Iris pigment epithelial cell (primary cell): ENCODE results near the gene TSEN15.
"Not testable (repeated sequence)": the region's sequence is repeated elsewhere in the genome, so short reads cannot be mapped to it uniquely, and the experiment has no call there.

Source experiments
- DNase-seq: peaks from one replicate; pipeline ENCODE4 v3.0.0-alpha.2; 2011; ENCODE audit warnings: low read depth

TSEN15 gene

GRCh38 chr1:184053881-184054280, 2.4 kb downstream of the TSEN15 start:
- no peak for DNase-seq

GRCh38 chr1:184056921-184057555, 5.5 kb downstream of the TSEN15 start:
- DNase-seq = peak; percentile 83

DNA sequence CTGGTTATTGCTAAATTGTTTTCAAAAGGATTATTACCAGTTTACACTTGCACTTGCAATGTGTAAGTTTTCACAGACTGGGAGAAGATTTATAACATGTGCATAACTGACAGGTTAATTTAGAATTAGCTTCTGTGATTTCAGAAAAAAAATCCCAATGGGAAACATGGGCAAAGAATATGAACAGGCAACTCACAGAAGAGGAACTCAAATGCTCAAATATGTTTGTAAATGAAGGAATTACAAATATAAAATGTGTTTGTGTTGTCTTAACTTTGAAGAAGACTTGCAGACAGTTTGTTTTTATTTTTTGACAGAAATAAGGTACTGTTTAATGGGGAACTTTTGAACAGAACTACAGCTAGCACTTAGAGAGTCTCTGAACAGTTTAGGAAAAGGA, 8.4 kb downstream of the TSEN15 start:
- DNase-seq = no peak

DNA sequence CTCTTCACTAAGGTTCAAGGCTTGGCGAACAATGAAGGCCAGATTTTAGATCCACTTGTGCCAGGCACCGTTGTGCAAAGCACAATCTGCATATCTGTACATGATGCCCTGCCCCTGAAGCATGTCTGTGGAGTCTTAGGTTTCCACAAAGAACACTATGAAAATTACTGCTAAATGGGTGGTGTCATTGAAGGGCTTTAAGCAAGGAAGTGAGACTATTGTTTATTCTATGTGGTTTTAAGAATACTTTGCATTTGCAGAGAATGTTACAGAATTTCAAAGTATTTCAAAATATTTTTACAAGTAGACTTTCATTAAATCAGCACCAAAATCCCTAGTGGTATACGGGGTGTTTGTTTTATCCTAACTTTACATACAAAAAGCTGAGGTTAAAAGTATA, 8.8 kb downstream of the TSEN15 start:
- DNase-seq = peak; percentile 86

DNA sequence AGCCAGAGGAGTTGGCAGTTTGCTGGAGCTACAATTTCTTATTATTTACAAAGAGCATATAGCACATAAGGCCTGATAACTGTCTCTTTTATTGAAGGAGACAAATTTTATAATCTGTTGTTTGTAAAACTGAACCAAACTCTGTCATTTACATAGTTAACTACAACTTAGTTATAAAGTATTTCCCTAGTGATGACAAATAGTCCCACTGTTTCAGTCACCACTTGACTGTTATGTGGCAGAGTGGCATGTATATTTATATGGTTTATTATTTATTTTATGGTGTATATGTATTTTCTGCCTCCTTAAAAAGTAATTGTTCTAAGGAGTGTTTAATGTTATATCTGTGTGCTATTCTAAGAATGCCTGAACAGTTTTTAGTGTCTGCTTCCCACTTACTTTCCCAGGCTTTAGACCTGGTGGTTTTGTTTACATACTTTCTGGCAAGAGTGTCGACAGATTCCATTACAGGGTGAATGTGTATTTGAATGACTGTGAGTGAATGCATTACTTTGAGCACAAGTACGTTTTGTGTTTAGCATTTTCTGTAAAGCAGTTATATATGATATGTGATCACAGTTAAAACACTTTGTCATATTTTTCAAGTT, 10.0 kb downstream of the TSEN15 start:
- DNase-seq = peak; percentile 96

DNA sequence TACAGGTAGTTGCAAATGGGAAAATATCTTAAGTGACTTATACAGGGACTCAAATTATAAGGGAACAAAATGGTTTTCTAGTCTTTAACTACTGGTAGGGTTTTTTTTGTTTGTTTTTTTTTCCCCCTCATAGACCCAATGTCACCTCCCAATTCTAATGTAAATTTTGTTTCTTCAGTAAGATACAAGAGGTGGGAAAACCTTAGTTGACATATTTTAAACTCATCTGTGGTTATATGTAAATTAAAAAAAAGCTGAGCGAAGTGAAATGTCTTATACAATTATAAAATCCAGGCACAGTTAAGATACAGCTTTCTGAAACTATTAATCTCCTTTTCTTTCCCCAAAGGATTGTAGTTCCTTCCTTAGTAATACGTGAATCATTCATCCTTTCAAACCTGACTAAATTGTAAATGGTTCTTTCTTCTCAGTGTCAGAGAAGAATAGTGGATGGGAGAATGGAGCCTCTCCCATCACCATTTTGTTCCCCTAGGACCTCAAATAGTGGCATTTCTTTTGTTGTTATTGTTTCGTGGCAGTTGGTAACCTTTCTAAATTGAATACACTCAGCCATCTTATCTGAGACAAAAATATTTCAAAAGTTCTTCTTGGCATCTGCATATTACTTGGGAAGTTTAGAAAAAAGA, 11.2 kb downstream of the TSEN15 start:
- no peak for DNase-seq

- DNase-seq = no peak
These were observed 14.0 kb downstream of the TSEN15 start for GRCh38 chr1:184065559-184065958.

- no peak for DNase-seq
These were observed 16.8 kb downstream of the TSEN15 start for GRCh38 chr1:184068354-184068753.

- DNase-seq = peak; percentile 80
These were observed 18.1 kb downstream of the TSEN15 start for GRCh38 chr1:184069675-184070074.

DNA sequence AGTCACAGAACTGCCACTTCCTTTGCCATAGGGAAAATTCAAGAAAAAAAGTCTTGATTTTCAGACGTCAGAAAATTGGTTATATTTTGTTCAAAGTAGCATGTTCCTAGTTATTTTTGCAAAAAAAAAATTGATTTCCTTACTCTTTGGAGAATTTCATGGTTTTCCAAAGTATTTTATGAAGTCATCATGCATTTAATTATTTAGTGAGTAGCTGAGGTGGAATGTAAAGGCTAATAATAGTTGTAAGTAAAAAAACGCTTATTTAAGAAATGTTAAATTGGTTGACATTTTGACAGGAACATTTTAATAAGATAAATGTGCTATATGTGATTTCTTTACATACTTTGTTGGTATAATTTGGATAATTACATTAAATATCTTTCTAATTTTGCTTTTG, 20.8 kb downstream of the TSEN15 start:
- no peak for DNase-seq

- no peak for DNase-seq
These were observed 22.9 kb downstream of the TSEN15 start for GRCh38 chr1:184074383-184074782.

GRCh38 chr1:184075055-184076029, 23.8 kb downstream of the TSEN15 start:
- peak; percentile 69 for DNase-seq

GRCh38 chr1:184078564-184079249, 27.2 kb downstream of the TSEN15 start:
- DNase-seq = peak; percentile 22

GRCh38 chr1:184080309-184080708, 28.8 kb downstream of the TSEN15 start:
- DNase-seq = no peak

DNA sequence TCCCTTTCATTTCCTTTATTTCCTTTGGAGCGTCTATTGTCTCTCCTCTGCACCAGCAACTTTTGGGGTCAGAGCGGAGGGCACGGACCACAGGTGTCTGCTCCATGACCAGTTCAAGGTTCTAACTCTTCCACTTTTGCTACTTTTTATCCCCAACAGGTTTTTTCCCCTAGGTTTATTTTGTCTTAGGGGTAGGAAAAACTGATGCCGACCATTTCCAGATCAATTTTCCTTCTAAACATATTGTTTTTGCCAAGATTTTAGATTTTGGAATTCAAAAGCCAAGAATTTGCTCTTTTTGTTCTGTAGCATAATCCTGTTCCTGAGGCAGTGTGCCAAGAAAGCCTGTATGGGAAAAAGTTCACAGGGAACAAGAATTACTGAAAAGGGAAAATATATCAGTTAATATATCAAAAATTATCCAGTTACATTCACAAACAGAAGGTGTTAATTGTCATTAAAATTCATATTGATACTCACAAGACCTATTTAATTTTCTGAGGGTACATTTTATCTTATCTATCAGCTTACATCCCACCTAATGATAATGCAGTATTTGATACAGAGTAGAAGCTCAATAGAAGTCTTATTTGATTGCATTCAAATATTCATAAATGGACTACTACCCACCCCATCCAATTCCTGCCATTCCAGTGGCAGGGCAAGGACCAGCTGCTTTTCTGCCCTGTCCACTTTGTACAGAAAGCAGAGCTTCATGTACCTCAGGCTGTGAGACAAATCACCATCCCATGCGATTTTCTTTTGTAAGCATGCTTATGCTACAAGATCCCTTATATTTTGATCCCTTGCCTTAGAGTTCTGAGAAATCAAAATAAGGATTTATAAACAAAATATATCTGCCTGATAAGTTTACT, 31.2 kb downstream of the TSEN15 start:
- no peak for DNase-seq

DNA sequence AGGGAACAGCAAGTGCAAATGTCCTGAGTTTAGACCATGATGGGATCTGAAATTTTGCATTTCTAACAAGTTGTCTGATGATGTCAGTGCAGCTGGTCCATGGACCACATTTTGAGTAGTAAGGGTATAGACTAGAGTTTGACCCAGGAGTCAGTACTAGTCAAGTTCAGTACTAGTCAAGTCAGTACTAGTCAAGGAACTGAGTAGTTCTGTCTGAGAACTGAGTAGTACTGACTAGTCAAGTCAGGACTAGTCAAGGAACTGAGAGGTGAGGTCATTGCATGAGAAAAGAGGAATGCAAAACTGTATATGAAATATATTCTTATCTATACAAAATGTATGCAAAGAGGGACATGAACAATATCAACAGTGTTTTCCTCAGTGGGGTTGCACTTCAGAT, 34.1 kb downstream of the TSEN15 start:
- DNase-seq = no peak

DNA sequence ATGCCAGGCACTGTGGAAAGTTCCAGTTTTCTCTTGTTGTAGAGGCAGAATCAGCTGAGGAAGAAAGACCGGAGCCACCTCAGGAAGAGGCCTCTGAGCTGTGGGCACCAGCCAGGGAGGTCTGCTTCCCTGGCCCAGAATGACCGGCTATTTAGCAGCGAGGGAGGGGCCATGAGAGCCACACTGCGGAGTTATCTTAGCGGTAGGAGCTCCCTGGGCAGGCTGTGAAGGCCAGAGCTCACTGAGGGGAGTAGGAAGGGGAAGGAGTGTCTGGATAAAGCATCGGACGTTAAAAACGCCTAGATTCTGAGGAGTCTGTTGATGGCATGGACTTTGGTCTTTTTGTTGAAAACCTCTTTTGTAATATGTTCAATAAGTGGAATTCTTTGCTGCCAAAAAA, 36.5 kb downstream of the TSEN15 start:
- no peak for DNase-seq

DNA sequence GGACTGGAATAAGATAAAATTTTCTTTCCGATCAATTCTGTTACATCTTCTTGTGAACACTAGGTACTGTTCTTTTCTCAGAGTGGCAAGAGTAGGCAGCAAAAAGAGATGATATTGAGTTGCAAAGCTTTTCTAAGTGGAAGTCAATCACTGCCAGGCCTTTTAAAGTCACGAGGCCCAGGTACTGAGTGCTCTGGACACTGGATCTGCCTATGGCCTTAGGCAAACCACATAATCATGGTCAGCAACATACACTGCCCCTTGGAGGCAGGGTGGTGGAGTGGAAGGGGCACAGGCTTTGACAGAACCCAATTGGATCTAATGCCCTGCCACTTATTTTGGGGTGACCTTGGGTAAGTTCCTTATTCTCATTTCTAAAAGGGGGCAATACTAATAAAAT, 41.5 kb downstream of the TSEN15 start:
- DNase-seq = no peak

GRCh38 chr1:184096005-184096404, 44.5 kb downstream of the TSEN15 start:
- no peak for DNase-seq

- not testable (repeated sequence) for DNase-seq
These were observed 45.0 kb downstream of the TSEN15 start for GRCh38 chr1:184096580-184096979.

DNA sequence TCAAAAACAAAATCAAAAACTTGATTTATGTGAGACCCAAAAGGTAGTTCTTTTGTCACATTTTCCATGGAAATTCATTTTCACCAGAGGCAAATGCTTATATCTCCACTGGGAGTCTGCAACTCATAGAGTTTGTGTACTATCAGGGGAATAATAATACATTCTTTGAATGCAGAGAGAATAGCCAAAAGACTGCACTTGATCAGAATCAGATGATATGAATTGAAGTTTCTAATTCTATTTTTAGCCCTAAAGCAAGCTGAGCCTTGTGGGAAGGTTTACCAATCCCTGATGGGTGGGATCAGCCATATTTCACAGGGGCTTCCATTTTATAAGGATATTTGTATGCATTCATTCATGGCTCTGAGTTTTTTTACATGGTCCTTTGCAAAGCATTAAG, 49.6 kb downstream of the TSEN15 start:
- DNase-seq = no peak
